HG02970 (cell line): ENCODE measurements around the gene TMEM220.

Experiments used
- ATAC-seq: cut with Tn5 transposase; IDR thresholded peaks from one replicate; pipeline ENCODE4 v1.9.1; 2021; ENCODE audit warnings: mild to moderate bottlenecking, moderate library complexity, moderate number of reproducible peaks; ENCODE audit not compliant: unreplicated experiment, low FRiP score

Gene TMEM220

DNA sequence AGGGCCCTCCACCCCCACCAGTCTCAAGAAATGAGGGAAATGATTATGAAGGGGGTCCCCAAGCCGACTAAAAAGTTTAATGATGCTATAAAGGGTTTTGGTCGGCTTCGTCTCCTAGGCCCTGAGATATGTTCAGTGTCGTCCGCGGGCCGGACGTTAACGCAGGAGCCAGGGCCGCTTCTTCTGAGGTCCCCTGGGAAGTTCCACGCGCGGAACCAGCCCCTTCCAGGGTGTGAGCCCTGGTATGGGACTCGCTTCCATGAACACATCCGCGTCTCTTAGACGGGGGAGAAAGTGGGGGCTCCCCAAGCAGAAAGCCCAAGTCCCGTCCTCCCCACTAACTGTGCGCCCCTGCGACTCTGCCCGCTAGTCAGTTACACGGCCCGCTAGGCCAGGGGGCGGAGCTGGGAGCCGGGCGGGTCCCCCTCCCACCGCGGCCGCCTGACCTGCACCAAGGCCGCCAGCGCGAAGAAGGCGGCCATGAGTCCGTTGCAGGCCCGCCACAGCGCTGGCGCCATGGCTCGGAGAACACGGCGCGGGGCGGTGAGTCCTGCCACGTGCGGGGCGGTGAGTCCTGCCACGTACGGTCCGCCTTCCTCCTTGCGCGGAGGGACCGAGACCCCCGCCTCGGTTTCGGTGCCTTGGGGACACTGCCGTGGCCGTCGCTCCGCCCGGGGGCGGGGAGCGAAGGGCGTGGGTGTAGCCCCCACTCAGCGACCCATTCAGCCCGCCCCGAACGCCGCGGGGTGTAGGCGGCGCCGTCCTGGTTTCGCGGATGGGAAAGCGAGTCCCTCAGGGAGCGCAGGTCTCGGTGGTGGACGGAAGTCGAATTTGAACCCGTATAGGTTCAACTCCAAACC lies at the start of gene TMEM220:
Gene TMEM220, minus strand, starts transcription at position 690 of the 860 bp plus-strand sequence. Its CDS starts 172 bp downstream, at position 518.
- ATAC-seq: no peak

DNA sequence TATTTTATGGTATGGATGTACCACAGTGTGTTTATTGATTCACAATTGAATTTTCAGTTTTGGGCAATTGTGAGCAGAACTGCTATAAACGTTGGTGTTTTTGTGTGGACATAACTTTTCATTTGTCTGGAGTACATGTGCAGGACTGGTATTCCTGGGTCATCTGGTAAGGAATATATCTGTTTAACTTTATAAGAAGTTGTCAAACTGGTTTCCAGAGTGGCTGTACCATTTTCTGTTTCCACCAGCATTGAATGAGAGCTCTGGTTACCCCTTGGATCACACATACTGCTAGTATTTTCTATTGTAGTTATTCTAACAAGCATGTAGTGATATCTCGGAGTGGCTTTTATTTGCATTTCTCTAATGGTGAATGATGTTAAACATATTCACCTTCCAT lies 49.8 kb upstream of the TMEM220 start:
- ATAC-seq: no peak

DNA sequence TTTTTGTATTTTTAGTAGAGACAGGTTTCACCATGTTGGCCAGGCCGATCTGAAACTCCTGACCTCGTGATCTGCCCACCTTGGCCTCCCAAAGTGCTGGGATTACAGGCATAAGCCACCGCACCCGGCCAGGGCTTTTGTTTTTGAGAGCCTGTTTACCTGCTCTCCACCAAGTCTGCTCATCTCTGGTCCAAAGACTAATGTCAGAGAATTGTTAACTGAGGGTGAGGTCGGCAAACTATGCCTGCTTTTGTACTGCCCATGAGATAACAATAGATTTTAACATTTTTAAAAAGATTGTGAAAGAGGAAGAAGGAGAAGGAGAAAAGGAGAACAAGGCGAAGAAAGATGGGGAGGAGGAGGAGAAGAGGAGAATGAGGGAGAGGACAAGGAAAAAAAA lies 48.1 kb upstream of the TMEM220 start:
- ATAC-seq: no peak

DNA sequence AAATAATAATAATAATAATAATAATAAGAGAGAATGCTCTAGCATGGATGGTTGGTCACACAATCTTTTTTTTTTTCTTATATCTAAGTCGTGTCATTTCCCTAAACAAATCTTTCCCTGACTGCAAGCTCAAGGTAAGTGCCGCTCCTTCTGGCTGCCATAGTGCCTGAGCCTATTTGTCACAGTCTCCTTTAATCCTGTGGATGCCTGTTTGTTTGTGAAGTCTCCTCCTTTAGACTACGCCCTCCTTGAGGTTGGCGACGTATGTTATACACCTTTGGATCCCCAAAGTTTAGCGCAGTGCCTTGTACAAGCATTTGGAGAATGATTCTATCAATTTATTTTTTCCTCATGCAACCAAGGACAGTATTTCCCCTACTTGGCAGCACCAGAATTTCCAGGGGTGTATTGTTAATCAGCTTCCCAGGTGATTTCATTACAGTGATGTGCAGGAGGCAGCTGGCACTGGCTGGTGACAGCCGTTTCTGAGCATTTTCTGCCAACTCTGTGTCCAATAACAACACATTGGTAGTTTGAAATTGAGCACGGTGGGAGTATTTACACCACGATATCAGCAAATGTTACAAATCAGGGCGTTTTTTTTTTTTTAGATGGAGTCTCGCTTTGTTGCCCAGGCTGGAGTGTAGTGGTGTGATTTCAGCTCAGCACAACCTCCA lies 47.4 kb upstream of the TMEM220 start:
- ATAC-seq: no peak

DNA sequence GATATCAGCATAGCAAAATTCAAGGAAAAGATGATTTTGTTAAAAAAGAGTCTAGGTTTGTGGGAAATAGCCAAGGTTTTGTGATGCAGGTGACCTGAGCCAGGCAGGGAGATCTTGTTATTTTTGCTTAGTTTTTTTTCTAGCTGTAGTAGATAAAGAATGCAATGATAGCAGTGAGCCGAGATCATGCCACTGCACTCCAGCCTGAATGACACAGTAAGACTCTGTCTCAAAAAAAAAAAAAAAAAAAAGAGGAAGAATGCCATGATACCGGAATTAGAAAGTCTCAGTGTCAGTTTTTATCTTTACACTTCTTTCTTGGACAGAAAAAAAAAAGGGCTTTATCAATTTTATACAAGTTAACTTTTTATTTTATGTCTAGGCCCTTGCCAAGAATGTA lies 46.6 kb upstream of the TMEM220 start:
- ATAC-seq: no peak

DNA sequence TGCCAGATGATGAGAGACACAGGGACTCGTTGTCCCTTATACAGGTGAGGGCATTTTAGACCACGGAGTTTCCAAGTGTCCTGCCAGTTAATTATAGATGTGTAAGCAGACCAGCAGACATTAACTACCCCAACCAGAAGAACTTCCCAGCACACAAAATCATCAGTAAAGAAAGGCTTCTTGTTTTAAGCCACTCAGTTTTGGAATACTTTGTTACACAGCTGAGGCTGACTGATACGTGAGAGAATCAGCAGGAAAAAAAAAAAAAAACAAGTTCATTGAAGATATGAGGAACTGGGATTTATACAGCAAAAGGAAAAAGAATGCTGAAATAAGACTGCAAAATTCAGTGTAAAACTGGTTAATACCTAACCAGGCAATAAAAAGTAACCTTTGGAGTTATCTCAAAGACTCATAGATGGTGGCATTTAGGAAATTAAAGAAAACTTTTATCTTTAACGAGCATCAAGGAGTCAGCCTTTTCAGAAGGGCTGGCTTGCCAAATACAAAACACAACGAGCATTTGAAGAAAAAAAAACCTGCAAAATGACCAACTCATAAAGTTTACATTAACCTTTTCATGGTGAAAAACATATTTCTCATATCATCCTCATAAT lies 46.0 kb upstream of the TMEM220 start:
- ATAC-seq: no peak

DNA sequence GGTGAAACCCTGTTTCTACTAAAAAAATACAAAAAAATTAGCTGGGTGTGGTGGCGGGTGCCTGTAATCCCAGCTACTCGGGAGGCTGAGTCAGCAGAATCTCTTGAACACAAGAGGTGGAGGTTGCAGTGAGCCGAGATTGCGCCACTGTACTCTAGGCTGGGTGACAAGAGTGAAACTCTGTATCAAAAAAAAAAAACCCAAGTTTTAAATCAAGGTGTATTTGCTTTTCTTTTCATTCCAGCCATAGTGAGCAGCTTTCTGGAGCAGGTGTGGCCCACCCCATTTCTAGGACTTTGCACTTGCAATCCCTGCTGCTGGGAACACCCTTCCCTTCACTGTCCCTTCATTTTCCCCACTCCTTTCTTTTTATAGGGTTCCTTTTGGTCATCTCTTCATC lies 45.2 kb upstream of the TMEM220 start:
- no peak for ATAC-seq

DNA sequence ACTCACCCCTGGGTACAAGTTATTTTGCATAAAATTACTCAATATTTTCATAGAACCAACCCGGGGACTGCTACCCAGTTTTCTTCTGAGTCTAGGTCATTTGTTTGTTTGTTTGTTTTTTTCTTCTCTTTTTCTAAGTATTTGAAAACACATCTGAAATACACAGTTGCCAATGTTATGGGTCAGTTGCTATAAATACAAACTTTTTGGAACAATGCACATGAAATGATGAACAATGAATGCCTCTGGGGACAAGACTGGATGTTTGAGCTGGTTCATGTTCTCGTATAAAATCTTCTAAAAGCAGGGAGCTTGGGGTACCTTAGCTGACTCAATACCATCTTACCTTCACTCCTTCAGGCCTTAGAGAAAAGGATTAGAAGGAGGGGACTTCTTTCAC lies 43.6 kb upstream of the TMEM220 start:
- ATAC-seq: no peak

DNA sequence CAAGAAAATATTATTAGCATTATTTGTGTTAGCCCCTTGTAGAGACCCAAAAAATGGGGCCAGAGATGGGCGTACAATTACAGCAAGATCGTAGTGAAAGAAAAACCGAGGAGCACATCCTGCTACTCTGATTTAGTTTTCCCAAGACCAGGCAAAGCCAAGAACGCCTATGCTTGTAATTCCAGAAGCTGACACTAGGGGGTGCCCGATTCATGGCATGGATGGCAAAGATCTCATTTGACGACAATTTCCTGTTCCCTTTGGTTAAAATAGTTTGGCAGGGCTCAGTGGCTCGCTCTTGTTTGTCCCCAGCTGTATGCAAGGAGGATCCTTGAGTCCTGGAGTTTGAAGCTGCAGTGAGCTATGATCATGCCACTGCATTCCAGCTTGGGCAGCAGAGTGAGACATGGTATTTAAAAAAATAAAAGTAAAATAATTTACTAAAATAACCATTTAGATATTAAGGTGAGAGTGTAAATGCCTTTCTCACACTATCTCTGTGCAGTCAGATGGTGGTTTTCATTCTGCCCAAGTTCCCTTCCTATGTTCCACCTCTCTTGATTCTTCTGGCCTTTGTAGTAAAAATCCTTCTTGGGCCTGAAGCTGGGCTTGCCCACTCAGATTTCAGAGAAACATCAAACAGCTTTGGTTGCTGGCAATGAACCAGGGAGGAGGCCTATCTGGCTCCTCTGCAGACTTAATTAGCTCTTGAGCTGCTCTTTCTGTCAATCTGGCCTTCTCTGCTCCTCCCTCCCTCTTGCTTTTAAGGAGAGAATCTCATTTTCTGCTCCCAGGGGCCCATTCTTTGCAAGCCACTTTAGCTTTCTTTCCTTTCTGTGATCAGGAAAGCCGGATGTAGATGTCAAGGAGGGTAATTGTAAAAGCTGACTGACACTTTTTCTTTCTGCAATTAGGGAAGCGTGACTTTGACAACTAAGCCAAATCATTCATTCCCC lies 42.9 kb upstream of the TMEM220 start:
- no peak for ATAC-seq

DNA sequence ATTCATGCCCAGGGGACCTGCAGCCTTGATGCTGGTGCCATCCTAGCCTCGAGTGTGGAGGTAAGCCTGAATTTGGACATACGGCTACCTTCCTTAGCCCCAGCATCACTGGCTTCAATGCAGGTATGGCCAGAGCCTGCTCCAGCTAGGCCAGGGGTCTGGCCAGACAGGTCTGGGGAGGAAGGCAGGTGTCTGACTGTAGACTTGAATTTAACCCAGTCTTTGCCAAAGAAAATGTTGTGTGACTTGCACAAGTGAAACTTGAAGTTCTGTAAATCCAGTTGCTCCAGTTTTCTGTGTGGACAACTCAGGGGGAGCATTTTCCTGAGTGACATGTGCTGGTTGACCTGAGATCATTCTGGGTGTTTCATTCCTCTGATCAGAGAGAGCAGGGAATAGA lies 41.3 kb upstream of the TMEM220 start:
- ATAC-seq: no peak

DNA sequence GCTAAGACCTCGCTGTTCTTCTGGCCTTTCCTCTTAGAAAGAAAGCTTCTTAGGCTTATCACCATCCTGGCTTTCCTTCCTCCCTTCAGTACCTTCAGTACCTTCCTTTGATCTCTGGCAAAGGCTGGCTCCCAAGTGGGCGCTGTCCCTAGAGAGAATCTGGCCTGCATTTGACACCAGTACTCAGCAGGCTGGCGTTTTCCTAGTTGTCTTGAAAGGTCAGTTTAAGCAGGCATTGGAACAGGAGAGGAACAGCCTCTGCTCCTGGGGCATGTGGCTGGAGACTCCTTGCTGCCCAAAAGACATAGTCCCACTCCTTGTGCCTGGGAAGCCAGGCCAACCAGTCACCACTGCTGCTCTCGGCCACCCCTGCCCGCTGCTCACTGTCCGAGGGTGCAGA lies 40.0 kb upstream of the TMEM220 start:
- ATAC-seq: no peak

DNA sequence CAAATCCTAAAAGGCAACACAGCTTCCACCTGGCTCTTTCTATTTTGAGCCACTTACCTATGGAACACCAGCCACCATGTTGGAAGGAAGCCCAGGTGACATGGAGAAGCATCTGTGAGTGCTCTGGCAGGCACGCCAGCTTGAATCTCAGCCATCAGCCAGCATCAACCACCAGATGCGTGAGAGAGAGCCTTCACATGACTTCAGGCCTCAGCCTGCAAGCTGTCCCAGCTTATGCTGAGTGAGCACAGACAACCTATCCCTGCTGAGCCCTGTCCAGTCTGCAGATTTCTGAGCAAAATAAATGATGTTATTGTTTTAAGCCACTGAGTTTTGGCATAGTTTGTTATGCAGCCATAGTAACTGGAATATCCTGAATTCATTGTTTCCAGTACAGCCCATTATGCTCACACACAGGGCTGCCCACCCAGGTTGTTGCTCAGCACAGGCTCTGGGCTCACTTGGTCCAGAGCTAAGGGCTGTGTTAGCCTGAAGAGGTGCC lies 39.0 kb upstream of the TMEM220 start:
- ATAC-seq: no peak

DNA sequence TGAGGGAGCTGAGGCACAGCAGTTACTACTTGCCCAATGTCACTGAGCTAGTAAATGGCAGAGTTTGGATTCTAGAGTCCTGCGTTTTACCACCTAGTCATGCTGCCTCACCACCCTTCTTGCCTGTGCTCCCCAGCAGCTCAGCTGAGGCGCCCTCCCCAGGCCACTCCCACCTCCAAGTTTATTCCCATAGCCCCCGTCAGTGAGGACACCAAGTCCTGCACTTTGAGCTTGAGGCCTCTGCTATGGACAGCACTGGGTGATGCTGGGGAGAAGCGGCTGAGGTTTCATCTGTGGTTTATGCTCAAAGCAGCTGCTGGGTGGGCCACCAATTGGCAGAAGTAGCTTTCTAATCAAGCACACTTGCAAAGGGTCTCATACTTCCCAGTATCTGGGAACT lies 37.4 kb upstream of the TMEM220 start:
- ATAC-seq: no peak

DNA sequence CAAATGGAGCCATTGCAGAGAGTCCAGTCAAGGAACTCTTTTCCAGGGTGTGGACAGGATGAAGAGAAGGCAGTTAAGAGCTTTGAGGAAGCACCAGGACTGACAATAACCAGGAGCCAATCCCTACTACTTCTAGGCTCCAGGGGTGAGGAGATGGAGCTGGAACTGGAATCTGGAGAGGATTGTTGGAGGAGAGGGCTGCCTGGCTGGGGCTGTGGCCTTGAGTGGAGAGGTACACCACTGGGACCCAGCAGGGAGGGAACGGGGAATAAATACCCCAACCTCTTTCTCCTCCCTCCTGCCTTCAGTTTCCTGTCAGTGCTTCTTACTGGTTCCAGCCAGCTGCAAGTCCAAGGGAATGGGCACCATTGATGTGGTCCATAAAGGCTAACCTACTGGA lies 32.2 kb upstream of the TMEM220 start:
- no peak for ATAC-seq

DNA sequence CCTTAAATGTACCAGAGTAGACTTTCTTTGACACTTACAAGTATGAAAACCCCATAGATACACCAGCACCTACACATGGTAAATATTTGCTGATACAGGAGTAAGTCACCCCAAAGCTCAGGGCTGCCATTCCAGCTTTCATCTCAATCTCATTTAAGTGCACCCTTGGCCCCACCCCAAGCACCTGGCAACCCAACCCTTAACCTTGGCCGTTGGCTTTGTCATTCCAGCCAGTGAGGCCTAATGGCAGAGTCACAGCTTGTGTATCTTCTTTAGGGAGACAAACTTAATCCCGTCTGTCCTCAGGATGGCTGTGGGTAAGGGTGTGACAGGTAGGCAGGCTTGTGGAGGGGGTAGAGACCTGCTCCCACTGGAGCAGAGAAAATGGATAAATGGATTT lies 31.5 kb upstream of the TMEM220 start:
- ATAC-seq: no peak

DNA sequence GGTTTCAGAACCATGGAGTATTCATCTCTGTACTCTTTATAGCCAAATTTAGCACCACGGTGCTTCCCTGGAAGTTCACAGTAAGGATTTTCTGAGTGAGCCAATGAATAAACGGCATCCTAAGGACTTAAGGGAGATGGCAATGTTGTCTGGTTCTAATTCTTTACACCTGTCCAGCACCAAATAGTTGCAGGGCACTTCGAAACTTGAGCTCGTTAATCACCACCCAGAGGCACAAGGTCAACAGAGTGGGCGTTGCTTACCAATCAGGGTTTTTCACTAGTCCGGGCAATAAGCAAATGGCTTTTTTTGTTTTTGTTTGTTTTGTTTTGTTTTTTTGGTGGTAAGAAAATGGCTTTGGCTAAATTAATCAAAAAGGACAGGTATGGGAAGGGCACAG lies 28.2 kb upstream of the TMEM220 start:
- ATAC-seq: no peak

DNA sequence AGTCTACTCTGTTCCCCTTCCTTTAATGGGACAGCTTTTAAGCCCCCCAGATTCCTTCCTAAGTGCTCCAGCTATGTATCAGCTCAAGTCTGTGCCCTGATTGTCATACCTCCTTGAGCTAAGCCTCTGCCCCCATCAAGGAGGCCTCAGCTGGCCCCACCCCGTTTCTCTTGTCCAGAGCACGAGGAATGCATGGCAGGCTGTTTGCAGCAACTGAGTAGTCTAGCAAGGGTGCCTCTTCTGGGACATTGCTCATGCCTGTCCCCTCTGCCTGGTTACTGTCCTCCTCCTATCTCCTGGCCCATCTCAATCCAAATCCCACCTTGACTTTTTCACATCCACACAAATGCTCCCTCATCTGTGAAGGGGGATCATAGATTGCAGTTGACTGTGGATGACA lies 27.8 kb upstream of the TMEM220 start:
- no peak for ATAC-seq

DNA sequence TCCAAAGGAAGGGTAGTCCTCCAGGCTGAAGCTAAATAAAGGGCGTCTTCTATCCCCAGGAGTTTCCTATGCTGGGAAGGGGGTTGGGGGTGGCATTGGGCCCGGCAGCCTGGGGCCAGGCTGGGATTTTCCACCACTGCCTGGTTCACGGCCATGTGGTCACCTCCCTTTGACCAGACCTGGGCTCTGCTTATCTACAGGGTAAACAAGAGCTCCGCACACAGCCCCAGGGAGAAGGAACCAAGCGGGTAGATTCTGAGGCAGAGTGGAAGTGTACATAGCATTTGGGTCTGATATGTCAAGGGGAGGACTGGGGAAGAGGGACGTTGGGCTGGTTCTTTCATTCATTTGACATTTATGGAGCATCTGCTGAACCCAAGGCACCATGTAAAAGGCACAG lies 27.2 kb upstream of the TMEM220 start:
- ATAC-seq: no peak

DNA sequence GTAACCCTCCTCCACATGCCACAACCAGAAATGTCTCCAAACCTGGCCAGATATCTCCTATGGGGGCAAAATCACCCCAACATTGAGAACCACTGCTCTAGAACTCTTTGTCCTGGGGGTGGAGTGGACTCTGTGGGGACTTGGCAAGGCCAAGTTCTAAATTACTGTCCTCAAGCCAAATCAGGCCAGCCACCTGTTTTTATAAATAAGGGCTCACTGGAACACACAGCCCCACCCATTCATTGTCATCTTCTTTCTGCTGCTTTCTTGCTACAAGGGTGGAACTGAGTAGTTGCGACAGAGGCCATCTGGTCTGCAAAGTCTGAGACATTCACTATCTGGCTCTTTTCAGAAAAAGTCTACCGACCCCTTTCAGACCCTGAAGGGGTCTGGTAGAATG lies 26.8 kb upstream of the TMEM220 start:
- no peak for ATAC-seq

DNA sequence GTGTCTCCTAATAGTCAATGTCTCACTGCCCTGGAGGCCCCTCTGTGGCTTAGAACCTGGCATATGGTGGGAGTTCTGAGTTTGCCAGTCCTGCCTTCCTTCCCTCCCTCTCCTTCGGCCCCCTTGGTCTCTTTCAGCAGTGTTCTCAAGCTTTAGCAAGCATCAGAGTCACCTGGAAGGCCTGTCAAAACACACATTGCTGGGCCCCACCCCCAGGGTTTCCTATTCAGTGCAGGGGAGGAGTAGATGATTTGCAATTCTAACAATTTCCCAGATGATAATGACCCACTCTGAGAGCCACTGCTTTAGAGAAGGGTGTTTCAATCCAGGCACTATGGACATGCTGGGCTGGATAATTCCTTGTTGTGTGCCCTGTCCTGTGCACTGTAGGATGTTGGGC lies 26.4 kb upstream of the TMEM220 start:
- no peak for ATAC-seq
